Measurements from ENCODE around the gene DPEP2NB. TPM values are rescaled to one million over a fixed set of nuclear protein-coding genes. Genes with fewer than 3 reads are reported as not detected.

The DPEP2NB gene
- total RNA-seq, 1 experiment from 2014 or later = not detected

DNA sequence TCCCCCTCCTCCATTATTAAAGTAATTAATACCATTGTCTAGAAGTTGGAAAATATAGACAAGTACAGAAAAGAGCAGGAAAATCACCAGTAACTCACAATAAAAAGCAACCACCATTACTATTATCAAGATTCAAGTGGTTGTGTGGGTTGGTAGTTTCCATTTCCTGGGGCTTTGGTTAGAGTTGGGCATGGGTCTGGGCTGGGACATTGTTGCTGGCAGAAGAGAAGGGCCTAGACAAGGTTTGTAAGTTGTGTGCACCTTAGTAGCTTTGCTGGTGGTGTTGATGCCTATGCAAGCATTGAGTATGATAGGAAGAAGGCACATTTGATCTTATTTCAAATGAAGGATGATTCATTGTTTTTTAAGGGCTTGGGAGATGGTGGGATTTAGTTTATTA, 44.1 kb upstream of the DPEP2NB start:
- no peak overlapping the region for H3K18ac ChIP-seq (ENCODE audit: insufficient read length, low read depth, low read length)
- H4K5ac ChIP-seq (ENCODE audit: insufficient read length, low read depth, low read length) = no peak overlapping the region
- H3K79me1 ChIP-seq (ENCODE audit: insufficient read depth, low read depth, low read length, poor library complexity, severe bottlenecking) = no peaks in the 10 kb centered on the region
- H3K4me1 ChIP-seq (ENCODE audit: insufficient read depth, low read length) = no peaks in the 10 kb centered on the region
- H3K27ac Mint-ChIP-seq = no peak overlapping the region
- no peaks in the 10 kb centered on the region for H3K9me3 ChIP-seq (ENCODE audit: control insufficient read depth, low read depth, low read length)
- TF ChIP-seq, protein P1, sequence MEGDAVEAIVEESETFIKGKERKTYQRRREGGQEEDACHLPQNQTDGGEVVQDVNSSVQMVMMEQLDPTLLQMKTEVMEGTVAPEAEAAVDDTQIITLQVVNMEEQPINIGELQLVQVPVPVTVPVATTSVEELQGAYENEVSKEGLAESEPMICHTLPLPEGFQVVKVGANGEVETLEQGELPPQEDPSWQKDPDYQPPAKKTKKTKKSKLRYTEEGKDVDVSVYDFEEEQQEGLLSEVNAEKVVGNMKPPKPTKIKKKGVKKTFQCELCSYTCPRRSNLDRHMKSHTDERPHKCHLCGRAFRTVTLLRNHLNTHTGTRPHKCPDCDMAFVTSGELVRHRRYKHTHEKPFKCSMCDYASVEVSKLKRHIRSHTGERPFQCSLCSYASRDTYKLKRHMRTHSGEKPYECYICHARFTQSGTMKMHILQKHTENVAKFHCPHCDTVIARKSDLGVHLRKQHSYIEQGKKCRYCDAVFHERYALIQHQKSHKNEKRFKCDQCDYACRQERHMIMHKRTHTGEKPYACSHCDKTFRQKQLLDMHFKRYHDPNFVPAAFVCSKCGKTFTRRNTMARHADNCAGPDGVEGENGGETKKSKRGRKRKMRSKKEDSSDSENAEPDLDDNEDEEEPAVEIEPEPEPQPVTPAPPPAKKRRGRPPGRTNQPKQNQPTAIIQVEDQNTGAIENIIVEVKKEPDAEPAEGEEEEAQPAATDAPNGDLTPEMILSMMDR (conservative IDR thresholded peaks at IDR 0.05) = no peak
- H3K27ac ChIP-seq (ENCODE audit: insufficient read length, low read depth, low read length) = no peak overlapping the region
- no peak overlapping the region for H2BK5ac ChIP-seq (ENCODE audit: insufficient read length, low read length)
- no peak overlapping the region for H3K4me2 ChIP-seq (ENCODE audit: insufficient read depth, insufficient read length, low read length)
- no peak overlapping the region for H4K8ac ChIP-seq (replicated peaks; ENCODE audit: insufficient read length, low read depth, low read length)
- no peak overlapping the region for H2BK120ac ChIP-seq (ENCODE audit: low read depth, low read length, poor library complexity, severe bottlenecking)
- no peaks in the 10 kb centered on the region for H3K9me3 Mint-ChIP-seq
- no peak overlapping the region for H3K4me3 Mint-ChIP-seq
- H3K4me1 Mint-ChIP-seq = no peaks in the 10 kb centered on the region
- no peak overlapping the region for H3K23ac ChIP-seq (ENCODE audit: insufficient read length, low read depth, low read length)
- DNase-seq = no peak
- H3K56ac ChIP-seq (ENCODE audit: insufficient read length, low read depth, low read length) = no peak overlapping the region
- no peaks in the 10 kb centered on the region for H3K27me3 ChIP-seq (ENCODE audit: insufficient read depth, low read length)
- no peaks in the 10 kb centered on the region for H3K27me3 Mint-ChIP-seq (ENCODE audit: low read depth)
- no peak overlapping the region for H2BK15ac ChIP-seq (ENCODE audit: low read depth, low read length)
- H3K14ac ChIP-seq (ENCODE audit: insufficient read depth, low read length) = no peak overlapping the region
- H2AFZ ChIP-seq (ENCODE audit: low read length) = no peak overlapping the region
- H4K91ac ChIP-seq (ENCODE audit: insufficient read length, low read depth, low read length) = no peak overlapping the region
- no peak overlapping the region for H2BK20ac ChIP-seq (ENCODE audit: low read depth, low read length, poor library complexity, severe bottlenecking)
- no peak overlapping the region for H3T11ph ChIP-seq (ENCODE audit: low read length)
- H3K79me2 ChIP-seq (ENCODE audit: insufficient read depth, low read length) = no peaks in the 10 kb centered on the region
- H3K9ac ChIP-seq (ENCODE audit: extremely low read depth, insufficient read length, low read length) = no peak overlapping the region
- H2AK5ac ChIP-seq (ENCODE audit: insufficient read length, low read length) = no peak overlapping the region
- no peaks in the 10 kb centered on the region for H3K23me2 ChIP-seq (ENCODE audit: insufficient read length, low read depth, low read length, poor library complexity, severe bottlenecking)
- H3K4ac ChIP-seq (ENCODE audit: low read depth, low read length) = no peak overlapping the region
- no peaks in the 10 kb centered on the region for H4K20me1 ChIP-seq (ENCODE audit: control insufficient read depth, insufficient read depth, insufficient read length)
- peaks cover 4 to 35% (median 18%) of the 10 kb centered on the region in 3 experiments; a peak in 6 of 7 replicates for H3K36me3 Mint-ChIP-seq (ENCODE audit: insufficient read depth in 1 of 3, low read depth in 3 of 3)
- no peak overlapping the region for H2BK12ac ChIP-seq (ENCODE audit: insufficient read length, low read depth, low read length)
